ENCODE measurements around the gene DZANK1. TPM values are rescaled to one million over a fixed set of nuclear protein-coding genes. Genes with fewer than 3 reads are reported as not detected.

The DZANK1 gene
- total and polyA plus RNA-seq, 9 of the 15 experiments (the other 6 are each of a cell fraction or from before 2014, with no cell fraction given): 0.04 to 0.18 (median 0.11) TPM; not detected in 2

DNA sequence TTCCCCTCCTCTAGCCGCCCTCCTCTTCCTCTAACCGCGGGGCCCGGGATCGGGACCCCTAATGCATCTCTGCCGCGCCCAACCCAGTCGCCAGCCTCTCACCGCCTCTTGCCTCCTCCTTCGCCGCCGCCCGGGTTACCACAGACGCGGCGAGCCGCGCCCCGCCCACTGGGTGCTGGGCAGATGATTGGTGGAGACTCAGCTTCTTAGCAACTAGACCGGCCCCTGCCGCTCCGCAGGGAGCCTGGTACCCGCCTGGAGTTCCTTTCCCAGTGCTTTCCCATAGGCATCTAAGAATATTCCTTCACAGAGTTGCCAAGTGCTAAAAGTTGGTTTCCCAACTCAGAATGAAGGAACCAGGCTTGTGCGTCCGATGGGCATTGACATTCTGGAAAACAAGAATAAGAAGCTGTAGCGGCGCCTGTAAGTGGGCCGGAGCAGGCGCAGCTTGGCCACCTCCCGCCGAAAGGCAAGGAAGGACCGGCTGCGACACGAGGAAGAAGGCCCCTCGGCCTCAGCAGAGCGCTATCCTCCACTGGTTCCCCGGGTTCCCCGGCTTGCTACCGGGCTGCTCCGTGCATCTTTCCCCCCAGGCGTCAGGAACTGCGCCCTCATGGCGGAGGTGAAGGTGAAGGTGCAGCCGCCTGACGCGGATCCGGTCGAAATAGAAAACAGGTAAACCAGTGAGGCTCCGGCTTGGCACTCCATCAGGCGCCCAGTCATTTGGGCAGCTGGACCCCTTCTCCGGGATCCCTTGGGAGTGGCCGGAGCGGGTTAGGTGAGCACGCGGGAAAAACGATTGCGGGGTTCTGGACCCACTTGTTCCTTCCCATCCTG, at the start of gene DZANK1, which contains the start of gene POLR3F (continued):
- TF ChIP-seq, protein P1, sequence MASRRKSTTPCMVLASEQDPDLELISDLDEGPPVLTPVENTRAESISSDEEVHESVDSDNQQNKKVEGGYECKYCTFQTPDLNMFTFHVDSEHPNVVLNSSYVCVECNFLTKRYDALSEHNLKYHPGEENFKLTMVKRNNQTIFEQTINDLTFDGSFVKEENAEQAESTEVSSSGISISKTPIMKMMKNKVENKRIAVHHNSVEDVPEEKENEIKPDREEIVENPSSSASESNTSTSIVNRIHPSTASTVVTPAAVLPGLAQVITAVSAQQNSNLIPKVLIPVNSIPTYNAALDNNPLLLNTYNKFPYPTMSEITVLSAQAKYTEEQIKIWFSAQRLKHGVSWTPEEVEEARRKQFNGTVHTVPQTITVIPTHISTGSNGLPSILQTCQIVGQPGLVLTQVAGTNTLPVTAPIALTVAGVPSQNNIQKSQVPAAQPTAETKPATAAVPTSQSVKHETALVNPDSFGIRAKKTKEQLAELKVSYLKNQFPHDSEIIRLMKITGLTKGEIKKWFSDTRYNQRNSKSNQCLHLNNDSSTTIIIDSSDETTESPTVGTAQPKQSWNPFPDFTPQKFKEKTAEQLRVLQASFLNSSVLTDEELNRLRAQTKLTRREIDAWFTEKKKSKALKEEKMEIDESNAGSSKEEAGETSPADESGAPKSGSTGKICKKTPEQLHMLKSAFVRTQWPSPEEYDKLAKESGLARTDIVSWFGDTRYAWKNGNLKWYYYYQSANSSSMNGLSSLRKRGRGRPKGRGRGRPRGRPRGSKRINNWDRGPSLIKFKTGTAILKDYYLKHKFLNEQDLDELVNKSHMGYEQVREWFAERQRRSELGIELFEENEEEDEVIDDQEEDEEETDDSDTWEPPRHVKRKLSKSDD (conservative IDR thresholded peaks at IDR 0.05; ENCODE audit: low read length): no peak
- no peak for TF ChIP-seq MCM3 (IDR thresholded peaks at IDR 0.05)
- no peak for TF ChIP-seq ZNF133 (CRISPR knock-in tag; IDR thresholded peaks at IDR 0.05)
- peak; percentile 84 for TF ChIP-seq RBFOX2 (IDR thresholded peaks at IDR 0.05; ENCODE audit: low read depth, low read length)
- no peak for TF ChIP-seq BHLHE40 (IDR thresholded peaks at IDR 0.05; ENCODE audit: low read length)
- TF ChIP-seq ZBTB8A (IDR thresholded peaks at IDR 0.05; ENCODE audit: partially characterized antibody): no peak
- TF ChIP-seq TAF15 (IDR thresholded peaks at IDR 0.05; ENCODE audit: low read depth, low read length): no peak
- TF ChIP-seq, protein P2, sequence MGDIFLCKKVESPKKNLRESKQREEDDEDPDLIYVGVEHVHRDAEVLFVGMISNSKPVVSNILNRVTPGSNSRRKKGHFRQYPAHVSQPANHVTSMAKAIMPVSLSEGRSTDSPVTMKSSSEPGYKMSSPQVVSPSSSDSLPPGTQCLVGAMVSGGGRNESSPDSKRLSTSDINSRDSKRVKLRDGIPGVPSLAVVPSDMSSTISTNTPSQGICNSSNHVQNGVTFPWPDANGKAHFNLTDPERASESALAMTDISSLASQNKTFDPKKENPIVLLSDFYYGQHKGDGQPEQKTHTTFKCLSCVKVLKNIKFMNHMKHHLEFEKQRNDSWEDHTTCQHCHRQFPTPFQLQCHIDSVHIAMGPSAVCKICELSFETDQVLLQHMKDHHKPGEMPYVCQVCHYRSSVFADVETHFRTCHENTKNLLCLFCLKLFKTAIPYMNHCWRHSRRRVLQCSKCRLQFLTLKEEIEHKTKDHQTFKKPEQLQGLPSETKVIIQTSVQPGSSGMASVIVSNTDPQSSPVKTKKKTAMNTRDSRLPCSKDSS (IDR thresholded peaks at IDR 0.05; ENCODE audit: low read depth, partially characterized antibody): no peak
- TF ChIP-seq ETV5 (CRISPR knock-in tag; IDR thresholded peaks at IDR 0.05; ENCODE audit: low read depth): no peak
- no peak for TF ChIP-seq SOX6 (IDR thresholded peaks at IDR 0.05)
- TF ChIP-seq ZNF12 (CRISPR knock-in tag; IDR thresholded peaks at IDR 0.05): no peak
- no peak for TF ChIP-seq ZNF77 (CRISPR knock-in tag; IDR thresholded peaks at IDR 0.05)
- TF ChIP-seq JUN (IDR thresholded peaks at IDR 0.05; ENCODE audit: borderline replicate concordance, low read depth, low read length): peak; percentile 7; the same call in 1 of the 2 replicates
- TF ChIP-seq JUN (CRISPR knock-in tag; IDR thresholded peaks at IDR 0.05; ENCODE audit: borderline replicate concordance): no peak
- TF ChIP-seq, protein P3, sequence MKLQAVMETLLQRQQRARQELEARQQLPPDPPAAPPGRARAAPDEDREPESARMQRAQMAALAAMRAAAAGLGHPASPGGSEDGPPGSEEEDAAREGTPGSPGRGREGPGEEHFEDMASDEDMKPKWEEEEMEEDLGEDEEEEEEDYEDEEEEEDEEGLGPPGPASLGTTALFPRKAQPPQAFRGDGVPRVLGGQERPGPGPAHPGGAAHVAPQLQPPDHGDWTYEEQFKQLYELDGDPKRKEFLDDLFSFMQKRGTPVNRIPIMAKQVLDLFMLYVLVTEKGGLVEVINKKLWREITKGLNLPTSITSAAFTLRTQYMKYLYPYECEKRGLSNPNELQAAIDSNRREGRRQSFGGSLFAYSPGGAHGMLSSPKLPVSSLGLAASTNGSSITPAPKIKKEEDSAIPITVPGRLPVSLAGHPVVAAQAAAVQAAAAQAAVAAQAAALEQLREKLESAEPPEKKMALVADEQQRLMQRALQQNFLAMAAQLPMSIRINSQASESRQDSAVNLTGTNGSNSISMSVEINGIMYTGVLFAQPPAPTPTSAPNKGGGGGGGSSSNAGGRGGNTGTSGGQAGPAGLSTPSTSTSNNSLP (IDR thresholded peaks at IDR 0.05; ENCODE audit: borderline replicate concordance, low read depth, low read length): no peak
- TF ChIP-seq ZFP36 (IDR thresholded peaks at IDR 0.05; ENCODE audit: low read depth, low read length, partially characterized antibody): no peak
- peak; percentile 37; the same call in 1 of the 2 replicates for TF ChIP-seq CXXC5 (CRISPR knock-in tag; IDR thresholded peaks at IDR 0.05)
- TF ChIP-seq, protein P4, sequence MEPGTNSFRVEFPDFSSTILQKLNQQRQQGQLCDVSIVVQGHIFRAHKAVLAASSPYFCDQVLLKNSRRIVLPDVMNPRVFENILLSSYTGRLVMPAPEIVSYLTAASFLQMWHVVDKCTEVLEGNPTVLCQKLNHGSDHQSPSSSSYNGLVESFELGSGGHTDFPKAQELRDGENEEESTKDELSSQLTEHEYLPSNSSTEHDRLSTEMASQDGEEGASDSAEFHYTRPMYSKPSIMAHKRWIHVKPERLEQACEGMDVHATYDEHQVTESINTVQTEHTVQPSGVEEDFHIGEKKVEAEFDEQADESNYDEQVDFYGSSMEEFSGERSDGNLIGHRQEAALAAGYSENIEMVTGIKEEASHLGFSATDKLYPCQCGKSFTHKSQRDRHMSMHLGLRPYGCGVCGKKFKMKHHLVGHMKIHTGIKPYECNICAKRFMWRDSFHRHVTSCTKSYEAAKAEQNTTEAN (CRISPR knock-in tag; IDR thresholded peaks at IDR 0.05): no peak
- TF ChIP-seq ZNF121 (CRISPR knock-in tag; conservative IDR thresholded peaks at IDR 0.05): no peak
